ENCODE results near the gene ASB2. TPM values are rescaled to one million over a fixed set of nuclear protein-coding genes. Genes with fewer than 3 reads are reported as not detected.

ASB2 gene
- total and polyA plus RNA-seq, 2 of the 4 experiments (the other 2 are of a cell fraction), result 0.54 to 0.77 TPM

GRCh38 chr14:93914278-93914677 is 62.1 kb downstream of the ASB2 start:
- Histone ChIP-seq H2BK15ac (ENCODE audit: low read depth, low read length) (no peak overlapping the region), H4K91ac (ENCODE audit: insufficient read depth, low read depth, low read length) (no peak overlapping the region), H2AK9ac (replicated peaks; ENCODE audit: low read depth, low read length, poor library complexity) (no peak overlapping the region), H2BK5ac (ENCODE audit: low read depth, low read length, poor library complexity, severe bottlenecking) (no peak overlapping the region), H4K8ac (ENCODE audit: low read depth in 2 of 2, low read length in 2 of 2) (no peak overlapping the region), H2BK120ac (ENCODE audit: low read depth, low read length) (no peak overlapping the region), H3K9ac (ENCODE audit: low read depth, low read length) (no peak overlapping the region), H2AK5ac (ENCODE audit: low read depth, low read length) (no peak overlapping the region), H3K9me1 (ENCODE audit: insufficient read depth, low read length) (no peaks in the 10 kb centered on the region), H4K5ac (ENCODE audit: low read depth, low read length) (no peak overlapping the region), H3K9me3 (ENCODE audit: control insufficient read depth, insufficient read depth, low read length) (peaks cover 7% of the 10 kb centered on the region), H3K36me3 (ENCODE audit: control insufficient read depth, insufficient read depth, low read length) (no peaks in the 10 kb centered on the region), H3K79me1 (ENCODE audit: low read depth in 1 of 2, low read length in 2 of 2) (no peaks in the 10 kb centered on the region), H2AFZ (replicated peaks; ENCODE audit: low read length, poor library complexity) (no peak overlapping the region), H3K27me3 (ENCODE audit: control insufficient read depth, insufficient read depth, low read length) (peaks cover 3% of the 10 kb centered on the region; the same call in 1 of the 2 replicates), H2BK20ac (ENCODE audit: low read depth, low read length) (no peak overlapping the region), H4K20me1 (ENCODE audit: insufficient read depth, low read length) (no peaks in the 10 kb centered on the region), H3K23ac (ENCODE audit: low read depth, low read length) (no peak overlapping the region), H3K4me1 (ENCODE audit: control insufficient read depth, insufficient read depth, low read length) (no peaks in the 10 kb centered on the region), H3K4ac (ENCODE audit: low read depth, low read length) (no peak overlapping the region), H3K4me2 (ENCODE audit: low read depth, low read length) (no peak overlapping the region), H3K4me3 (ENCODE audit: insufficient read depth, low read depth, low read length) (no peak overlapping the region), H3K18ac (ENCODE audit: low read depth, low read length) (no peak overlapping the region), H3K14ac (replicated peaks; ENCODE audit: low read depth, low read length) (no peak overlapping the region), H3K27ac (ENCODE audit: insufficient read depth, low read length) (no peak overlapping the region), H3K56ac (ENCODE audit: extremely low read depth, insufficient read depth, low read length) (no peak overlapping the region)
- 74% methylated on average over 3 of the region's 4 CpGs; no CpG with 5 or more reads in 1 of the 2 experiments for WGBS, 2 experiments (ENCODE audit: extremely low coverage in 2 of 2, insufficient read length in 1 of 2)
- BruUV-seq (replicated peaks), result no TSS peak
- in situ Hi-C loops (cut with MboI; ENCODE audit: low sequenced_read_pairs) (no loop called here), dilution Hi-C loops (cut with HindIII; ENCODE audit: low sequenced_read_pairs, unreplicated experiment) (no loop called here), intact Hi-C loops (cut with micrococcal nuclease) (no loop called here)
- ChIA-PET CTCF (interaction anchor here (2.0 kb wide), 1 partner anchor 25 kb away, joined by 6 read pairs; no protein-coding TSS in a partner anchor), POLR2A (ENCODE audit: unreplicated experiment) (no interaction called here)
- no peak for ATAC-seq (ENCODE audit: low read depth)
- no peak for TF ChIP-seq MAFK (IDR thresholded peaks at IDR 0.05; ENCODE audit: low read depth, low read length)
- TF ChIP-seq, protein P1, sequence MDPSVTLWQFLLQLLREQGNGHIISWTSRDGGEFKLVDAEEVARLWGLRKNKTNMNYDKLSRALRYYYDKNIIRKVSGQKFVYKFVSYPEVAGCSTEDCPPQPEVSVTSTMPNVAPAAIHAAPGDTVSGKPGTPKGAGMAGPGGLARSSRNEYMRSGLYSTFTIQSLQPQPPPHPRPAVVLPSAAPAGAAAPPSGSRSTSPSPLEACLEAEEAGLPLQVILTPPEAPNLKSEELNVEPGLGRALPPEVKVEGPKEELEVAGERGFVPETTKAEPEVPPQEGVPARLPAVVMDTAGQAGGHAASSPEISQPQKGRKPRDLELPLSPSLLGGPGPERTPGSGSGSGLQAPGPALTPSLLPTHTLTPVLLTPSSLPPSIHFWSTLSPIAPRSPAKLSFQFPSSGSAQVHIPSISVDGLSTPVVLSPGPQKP (IDR thresholded peaks at IDR 0.05; ENCODE audit: borderline replicate concordance, low read depth, low read length), result no peak
- DNase-seq, result no peak

Data from IMR-90 (cell line).